Epithelial cell of proximal tubule (primary cell): Measurements from ENCODE around the gene ERAL1. TPM values are rescaled to one million over a fixed set of nuclear protein-coding genes. Genes with fewer than 3 reads are reported as not detected.
A peak's percentile ranks its signal among the peaks of the same experiment; 100 is the strongest.
"Not testable (repeated sequence)": the region's sequence is repeated elsewhere in the genome, so short reads cannot be mapped to it uniquely, and the experiment has no call there.

Experiments
- DNase-seq: peaks from one replicate; pipeline ENCODE4 v3.0.0-alpha.2; 2011; ENCODE audit warnings: low read depth
- H3K4me3 ChIP-seq: 2 replicates; pipeline ENCODE4 v1.5.1; 2011; ENCODE audit warnings: low read depth, mild to moderate bottlenecking, low read length
- total RNA-seq: library from RNA; depleted of rRNA; stranded (reverse); fragments of >200 nt; gene quantifications from 2 replicates; pipeline ENCODE4 v1.2.3, GENCODE V29; 2015
- TF ChIP-seq, protein P1 (sequence below): conservative IDR thresholded peaks from 2 replicates; pipeline ENCODE4 v1.5.1; 2012; ENCODE audit warnings: low read depth, mild to moderate bottlenecking, low read length

ERAL1 gene
- total RNA-seq, 1 donor from 2014 or later, result 86.9 TPM

DNA sequence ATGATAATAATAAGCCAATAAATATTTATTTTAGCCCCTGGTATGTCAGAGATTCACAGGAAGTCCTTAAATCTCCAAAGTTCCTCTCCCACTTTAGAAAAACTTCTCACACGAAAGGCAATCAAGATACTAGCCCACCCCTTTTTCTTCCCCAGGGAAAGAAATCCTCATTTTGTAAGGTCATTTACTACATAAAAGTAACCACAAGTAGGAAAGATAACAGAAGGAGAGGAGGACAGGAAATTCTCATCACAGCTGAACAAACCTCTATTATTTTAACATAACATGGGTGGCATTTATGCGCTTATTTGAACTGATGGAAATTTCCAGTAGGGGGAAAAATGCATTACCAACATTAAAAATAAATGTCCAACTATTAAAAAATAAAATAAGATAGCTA, 15.6 kb upstream of the ERAL1 start:
- H3K4me3 ChIP-seq, result no peak overlapping the region
- no peak for DNase-seq
- TF ChIP-seq, protein P1, sequence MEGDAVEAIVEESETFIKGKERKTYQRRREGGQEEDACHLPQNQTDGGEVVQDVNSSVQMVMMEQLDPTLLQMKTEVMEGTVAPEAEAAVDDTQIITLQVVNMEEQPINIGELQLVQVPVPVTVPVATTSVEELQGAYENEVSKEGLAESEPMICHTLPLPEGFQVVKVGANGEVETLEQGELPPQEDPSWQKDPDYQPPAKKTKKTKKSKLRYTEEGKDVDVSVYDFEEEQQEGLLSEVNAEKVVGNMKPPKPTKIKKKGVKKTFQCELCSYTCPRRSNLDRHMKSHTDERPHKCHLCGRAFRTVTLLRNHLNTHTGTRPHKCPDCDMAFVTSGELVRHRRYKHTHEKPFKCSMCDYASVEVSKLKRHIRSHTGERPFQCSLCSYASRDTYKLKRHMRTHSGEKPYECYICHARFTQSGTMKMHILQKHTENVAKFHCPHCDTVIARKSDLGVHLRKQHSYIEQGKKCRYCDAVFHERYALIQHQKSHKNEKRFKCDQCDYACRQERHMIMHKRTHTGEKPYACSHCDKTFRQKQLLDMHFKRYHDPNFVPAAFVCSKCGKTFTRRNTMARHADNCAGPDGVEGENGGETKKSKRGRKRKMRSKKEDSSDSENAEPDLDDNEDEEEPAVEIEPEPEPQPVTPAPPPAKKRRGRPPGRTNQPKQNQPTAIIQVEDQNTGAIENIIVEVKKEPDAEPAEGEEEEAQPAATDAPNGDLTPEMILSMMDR, result no peak

DNA sequence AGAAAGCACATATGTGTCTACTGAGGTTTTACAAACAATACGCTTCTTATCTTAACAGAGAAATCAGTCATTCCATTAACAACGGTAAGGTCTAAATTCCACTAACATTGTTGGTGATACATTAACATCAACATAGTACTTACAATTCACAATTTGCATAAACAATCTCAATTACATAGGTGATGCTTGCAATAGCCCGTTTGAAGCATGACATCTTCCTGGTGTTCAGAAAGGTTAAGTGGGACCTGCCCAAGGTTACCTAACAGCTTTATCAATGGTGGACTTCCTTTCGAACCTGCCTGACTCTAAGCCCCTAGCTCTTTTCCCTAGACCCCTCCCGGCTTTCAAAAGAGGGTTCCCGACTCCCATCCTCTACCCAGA, 12.9 kb upstream of the ERAL1 start:
- DNase-seq, result no peak

DNA sequence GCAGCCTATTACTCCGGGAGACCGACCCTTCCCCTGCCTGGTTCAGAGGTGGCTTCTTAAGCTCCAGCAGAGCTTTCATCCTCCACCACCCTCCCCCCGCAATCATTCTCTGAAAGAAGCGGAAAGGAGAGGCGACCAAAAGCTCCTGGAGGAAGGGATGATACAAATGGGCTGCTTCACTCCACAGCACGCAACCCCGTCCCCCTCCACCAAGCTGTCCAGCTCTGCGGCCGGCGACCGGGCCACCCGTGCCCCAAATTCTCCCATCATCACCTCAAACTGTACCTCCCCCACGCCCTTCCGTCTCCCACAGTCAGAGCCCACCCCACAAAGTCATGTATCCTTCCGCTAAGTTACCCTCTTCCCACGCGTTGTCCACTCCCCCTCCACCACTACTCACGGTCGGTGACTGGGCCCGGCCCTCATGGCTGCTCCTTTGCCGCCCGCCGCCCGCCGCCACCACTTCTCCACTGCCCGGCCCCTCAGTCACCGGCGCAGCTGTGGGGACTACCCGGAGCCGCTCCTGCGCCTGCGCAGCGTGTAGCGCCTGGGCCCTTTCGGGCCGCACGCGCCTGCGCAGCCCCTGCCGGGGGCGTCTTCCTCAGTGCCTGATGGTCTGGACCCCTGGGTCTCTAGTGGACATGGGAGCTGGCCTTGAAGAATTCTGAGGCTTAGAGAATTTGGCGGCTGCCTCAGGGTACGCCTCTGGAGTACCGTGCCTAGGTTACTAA, 12.4 kb upstream of the ERAL1 start, which contains the start of gene FAM222B:
TSS of gene FAM222B (minus strand) at position 509 of the 731 bp plus-strand sequence. CDS start 76,123 bp downstream, outside the sequence.
- no peak for DNase-seq
- H3K4me3 ChIP-seq, result peak within 1 kb of the TSS; percentile 91
- TF ChIP-seq, protein P1, result no peak

More for the DNA sequence above, 12.9 kb upstream of the ERAL1 start:
- peak overlapping the region; percentile 91 for H3K4me3 ChIP-seq
- TF ChIP-seq, protein P1, result no peak

DNA sequence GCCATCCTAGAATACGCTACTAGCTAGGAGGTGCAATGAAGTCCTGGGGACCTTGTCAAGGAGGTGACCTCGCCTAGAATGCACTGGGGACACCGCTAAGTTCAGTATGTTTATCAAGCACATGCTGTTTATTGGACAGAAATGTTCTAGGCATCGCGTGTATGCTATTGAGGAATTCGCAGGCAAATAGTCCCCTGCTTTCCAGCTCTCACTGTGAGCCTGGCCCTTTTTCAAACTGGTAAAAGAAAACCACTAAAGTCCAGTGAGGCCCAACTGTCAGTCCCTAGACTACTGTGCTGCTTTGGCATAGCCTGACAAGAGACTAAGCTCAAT, 11.0 kb upstream of the ERAL1 start:
- no peak for DNase-seq
- H3K4me3 ChIP-seq, result no peak overlapping the region
- TF ChIP-seq, protein P1, result no peak

DNA sequence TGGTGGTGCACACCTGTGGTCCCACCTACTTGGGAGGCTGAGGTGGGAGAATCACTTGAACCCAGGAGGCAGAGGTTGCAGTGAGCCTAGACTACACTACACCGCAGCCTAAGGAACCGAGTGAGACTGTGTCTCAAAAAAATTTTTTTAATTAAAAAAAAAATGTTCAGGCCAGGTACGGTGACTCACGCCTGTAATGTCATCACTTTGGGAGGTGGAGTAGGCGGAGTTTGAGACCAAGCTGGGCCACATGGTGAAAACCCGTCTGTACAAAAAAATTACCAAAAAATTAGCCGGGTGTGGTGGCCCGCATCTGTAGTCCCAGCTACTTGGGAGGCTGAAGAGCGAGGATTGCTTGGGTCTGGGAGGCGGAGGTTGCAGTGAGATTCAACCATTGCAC, 8.6 kb upstream of the ERAL1 start:
- no peak overlapping the region for H3K4me3 ChIP-seq
- TF ChIP-seq, protein P1, result no peak
- DNase-seq, result no peak

DNA sequence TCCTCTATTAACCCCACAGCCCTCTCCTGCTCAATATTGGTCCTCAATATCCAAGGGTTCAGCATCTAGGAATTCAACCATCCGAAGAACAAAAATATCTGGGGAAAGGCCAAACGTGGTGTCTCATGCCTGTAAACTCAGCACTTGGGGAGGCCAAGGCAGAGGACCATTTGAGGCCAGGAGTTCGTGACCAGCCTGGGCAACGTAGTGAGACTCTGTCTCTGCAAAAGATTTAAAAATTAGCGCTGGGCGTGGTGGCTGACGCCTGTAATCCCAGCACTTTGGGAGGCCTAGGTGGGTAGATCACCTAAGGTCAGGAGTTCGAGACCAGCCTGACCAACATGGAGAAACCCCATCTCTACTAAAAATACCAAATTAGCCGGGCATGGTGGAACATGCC, 8.1 kb upstream of the ERAL1 start:
- H3K4me3 ChIP-seq, DNase-seq: not testable (repeated sequence)

DNA sequence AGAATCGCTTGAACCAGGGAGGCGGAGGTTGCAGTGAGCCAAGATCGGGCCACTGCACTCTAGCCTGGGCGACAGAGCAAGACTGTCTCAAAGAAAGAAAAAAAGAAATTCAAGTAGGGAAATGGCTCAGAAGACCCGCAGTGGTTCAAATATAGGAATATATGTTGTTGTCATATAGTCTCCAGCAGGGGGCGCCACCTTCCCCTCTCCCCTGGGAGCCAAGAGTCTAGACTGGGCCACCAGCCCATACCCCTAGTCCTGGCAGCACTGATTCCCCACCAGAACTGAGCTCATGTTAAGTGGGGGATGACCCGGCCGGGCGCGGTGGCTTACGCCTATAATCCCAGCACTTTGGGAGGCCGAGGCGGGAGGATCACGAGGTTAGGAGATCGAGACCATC, 6.1 kb upstream of the ERAL1 start:
- not testable (repeated sequence) for H3K4me3 ChIP-seq, DNase-seq
- TF ChIP-seq, protein P1, result peak; percentile 54
